ENCODE results near the gene ATP6V0C.

GRCh38 chr16:2523801-2524231 is 10.1 kb downstream of the ATP6V0C start:
- TF ChIP-seq POLR2AphosphoS5 (IDR thresholded peaks at IDR 0.05): no peak
- no peak for TF ChIP-seq CTCF (IDR thresholded peaks at IDR 0.05; ENCODE audit: poor library complexity, severe bottlenecking)
- no peak for TF ChIP-seq EZH2 (IDR thresholded peaks at IDR 0.05; ENCODE audit: borderline replicate concordance, insufficient read depth, low read length, poor library complexity, severe bottlenecking)
- TF ChIP-seq MXI1 (conservative IDR thresholded peaks at IDR 0.05; ENCODE audit: poor library complexity, severe bottlenecking): no peak
- no peak for TF ChIP-seq EP300 (conservative IDR thresholded peaks at IDR 0.05; ENCODE audit: poor library complexity, severe bottlenecking)

Data from neural cell (in vitro differentiated cells).